A673 (cell line): Measurements from ENCODE around the gene AOX1. TPM values are rescaled to one million over a fixed set of nuclear protein-coding genes. Genes with fewer than 3 reads are reported as not detected.

Experiments used
- BruUV-seq: library from RNA; stranded (reverse); fragments of 400-500 nt; replicated peaks from 2 replicates; lab custom pipeline; 2021; lab: Mats Ljungman, UMichigan
- CTCF ChIA-PET: fragments of 300-600 bp; sonication (Branson Sonifier 250); formaldehyde crosslinking; loops from one replicate; lab custom pipeline; 2022; ENCODE audit warnings: antibody characterized with exemption; lab: Charles Lee
- POLR2A ChIA-PET: fragments of 300-600 bp; sonication (Branson Sonifier 250); formaldehyde crosslinking; loops from one replicate; lab custom pipeline; 2022; ENCODE audit warnings: antibody characterized with exemption; ENCODE audit not compliant: low non-redundant PET; lab: Charles Lee
- DNase-seq: peaks from one replicate; pipeline ENCODE4 v3.0.0-alpha.2; 2015; ENCODE audit warnings: low spot score
- H3K27ac ChIP-seq: fragments of 200-600 bp; sonication (generic); 2 replicates; pipeline ENCODE4 v1.5.1; 2016; ENCODE audit warnings: mixed run types, low read depth, mild to moderate bottlenecking, mixed read lengths, antibody characterized with exemption, low read length; ENCODE audit not compliant: poor library complexity, severe bottlenecking
- H3K27me3 ChIP-seq: fragments of 200-600 bp; sonication (generic); replicated peaks from 2 replicates; pipeline ENCODE4 v1.6.1; 2017; ENCODE audit warnings: mixed run types, low read depth, mild to moderate bottlenecking, mixed read lengths, antibody characterized with exemption, low read length; ENCODE audit not compliant: insufficient read depth, poor library complexity
- H3K36me3 ChIP-seq: fragments of 200-600 bp; sonication (generic); 2 replicates; pipeline ENCODE4 v1.6.1; 2016; ENCODE audit warnings: mixed run types, mild to moderate bottlenecking, mixed read lengths, antibody characterized with exemption, low read length; ENCODE audit not compliant: insufficient read depth, poor library complexity, severe bottlenecking
- H3K4me1 ChIP-seq: fragments of 200-600 bp; sonication (generic); 2 replicates; pipeline ENCODE4 v1.6.1; 2017; ENCODE audit warnings: mixed run types, mild to moderate bottlenecking, mixed read lengths, antibody characterized with exemption, low read length; ENCODE audit not compliant: insufficient read depth, poor library complexity, severe bottlenecking
- H3K4me3 ChIP-seq: fragments of 200-600 bp; sonication (generic); 2 replicates; pipeline ENCODE4 v1.5.1; 2016; ENCODE audit warnings: low read depth, mixed run types, mild to moderate bottlenecking, mixed read lengths, low read length; ENCODE audit not compliant: poor library complexity, severe bottlenecking
- H3K9me3 ChIP-seq: fragments of 200-600 bp; sonication (generic); 2 replicates; pipeline ENCODE4 v1.6.1; 2016; ENCODE audit warnings: mixed run types, low read depth, mild to moderate bottlenecking, mixed read lengths, antibody characterized with exemption, low read length; ENCODE audit not compliant: poor library complexity, severe bottlenecking
- EZH2 ChIP-seq: fragments of 200-600 bp; sonication (generic); IDR thresholded peaks from 2 replicates; pipeline ENCODE4 v1.6.1; 2017; ENCODE audit warnings: borderline replicate concordance, low read depth, mild to moderate bottlenecking, mixed read lengths, antibody characterized with exemption, low read length; ENCODE audit not compliant: poor library complexity, severe bottlenecking
- intact Hi-C: fragments of 100-400 bp; cut with micrococcal nuclease; formaldehyde crosslinking; loops from one replicate; pipeline ENCODE4 v1.10.0; 2022; ENCODE audit not compliant: unreplicated experiment
- total RNA-seq: library from RNA; stranded (reverse); gene quantifications from 2 replicates; pipeline ENCODE4 v1.2.3, GENCODE V29; 2021
- TF ChIP-seq, protein P1 (sequence below): fragments of 300-800, 200-600 bp; sonication (generic); conservative IDR thresholded peaks from 2 replicates; pipeline ENCODE4 v1.5.1; 2017; ENCODE audit warnings: low read depth, mild to moderate bottlenecking, antibody characterized with exemption, low read length, moderate library complexity, mixed read lengths

AOX1 gene
- total RNA-seq, 1 experiment from 2014 or later = 3.1 TPM

DNA sequence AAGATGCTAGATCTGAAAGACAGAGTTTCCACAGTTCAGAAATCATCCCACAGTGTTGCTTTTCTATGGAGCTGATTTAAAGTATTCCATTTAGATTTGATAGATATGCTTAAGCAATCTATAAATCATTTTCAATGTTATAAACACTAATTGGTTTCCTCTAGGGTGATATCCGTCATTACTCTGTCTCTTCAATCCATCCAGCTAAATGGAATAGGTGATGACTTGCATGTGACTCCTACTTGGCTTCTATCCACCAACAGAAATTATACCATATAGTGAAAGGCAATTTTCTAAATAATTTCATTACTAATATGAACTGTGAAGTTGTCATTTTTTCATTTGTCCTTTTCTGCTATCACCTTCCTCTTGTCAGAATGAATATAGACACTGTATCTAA is 84.9 kb downstream of the AOX1 start:
- intact Hi-C loops = no loop called here
- no TSS peak for BruUV-seq
- ChIA-PET CTCF (no interaction called here), POLR2A (no interaction called here)
- no peak overlapping the region for H3K27ac ChIP-seq
- no peak overlapping the region for H3K4me3 ChIP-seq
- no peak for DNase-seq
- H3K9me3 ChIP-seq = no peaks in the 10 kb centered on the region
- H3K27me3 ChIP-seq = no peaks in the 10 kb centered on the region
- TF ChIP-seq, protein P1, sequence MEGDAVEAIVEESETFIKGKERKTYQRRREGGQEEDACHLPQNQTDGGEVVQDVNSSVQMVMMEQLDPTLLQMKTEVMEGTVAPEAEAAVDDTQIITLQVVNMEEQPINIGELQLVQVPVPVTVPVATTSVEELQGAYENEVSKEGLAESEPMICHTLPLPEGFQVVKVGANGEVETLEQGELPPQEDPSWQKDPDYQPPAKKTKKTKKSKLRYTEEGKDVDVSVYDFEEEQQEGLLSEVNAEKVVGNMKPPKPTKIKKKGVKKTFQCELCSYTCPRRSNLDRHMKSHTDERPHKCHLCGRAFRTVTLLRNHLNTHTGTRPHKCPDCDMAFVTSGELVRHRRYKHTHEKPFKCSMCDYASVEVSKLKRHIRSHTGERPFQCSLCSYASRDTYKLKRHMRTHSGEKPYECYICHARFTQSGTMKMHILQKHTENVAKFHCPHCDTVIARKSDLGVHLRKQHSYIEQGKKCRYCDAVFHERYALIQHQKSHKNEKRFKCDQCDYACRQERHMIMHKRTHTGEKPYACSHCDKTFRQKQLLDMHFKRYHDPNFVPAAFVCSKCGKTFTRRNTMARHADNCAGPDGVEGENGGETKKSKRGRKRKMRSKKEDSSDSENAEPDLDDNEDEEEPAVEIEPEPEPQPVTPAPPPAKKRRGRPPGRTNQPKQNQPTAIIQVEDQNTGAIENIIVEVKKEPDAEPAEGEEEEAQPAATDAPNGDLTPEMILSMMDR = no peak
- no peak for TF ChIP-seq EZH2
- H3K36me3 ChIP-seq = no peaks in the 10 kb centered on the region
- H3K4me1 ChIP-seq = no peaks in the 10 kb centered on the region

DNA sequence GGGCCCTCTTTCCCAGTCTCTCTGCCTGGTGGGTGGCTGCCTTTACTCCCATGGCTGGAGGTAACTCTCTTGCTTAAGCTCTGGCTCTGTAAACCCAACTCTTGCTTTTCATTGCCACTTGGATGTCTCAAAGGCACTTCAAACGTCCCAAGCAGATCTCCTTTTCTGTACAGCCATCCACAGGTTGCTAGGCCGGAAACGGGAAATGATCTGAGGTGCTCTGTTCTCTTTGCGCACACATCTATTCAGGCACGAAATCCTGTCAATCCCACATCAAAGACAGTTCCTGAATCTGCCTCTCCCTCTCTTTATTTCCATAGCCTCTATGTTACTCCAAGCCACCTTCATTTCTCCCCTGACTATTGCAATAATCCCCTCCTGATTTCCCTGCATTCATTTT is 87.4 kb downstream of the AOX1 start:
- no peak for DNase-seq
- no TSS peak for BruUV-seq
- H3K4me3 ChIP-seq = no peak overlapping the region
- CTCF ChIA-PET = no interaction called here
- no peaks in the 10 kb centered on the region for H3K4me1 ChIP-seq
- no peaks in the 10 kb centered on the region for H3K27me3 ChIP-seq
- TF ChIP-seq EZH2 = no peak
- TF ChIP-seq, protein P1 = no peak
- H3K9me3 ChIP-seq = no peaks in the 10 kb centered on the region
- POLR2A ChIA-PET = no interaction called here
- intact Hi-C loops = no loop called here
- H3K27ac ChIP-seq = no peak overlapping the region
- no peaks in the 10 kb centered on the region for H3K36me3 ChIP-seq

DNA sequence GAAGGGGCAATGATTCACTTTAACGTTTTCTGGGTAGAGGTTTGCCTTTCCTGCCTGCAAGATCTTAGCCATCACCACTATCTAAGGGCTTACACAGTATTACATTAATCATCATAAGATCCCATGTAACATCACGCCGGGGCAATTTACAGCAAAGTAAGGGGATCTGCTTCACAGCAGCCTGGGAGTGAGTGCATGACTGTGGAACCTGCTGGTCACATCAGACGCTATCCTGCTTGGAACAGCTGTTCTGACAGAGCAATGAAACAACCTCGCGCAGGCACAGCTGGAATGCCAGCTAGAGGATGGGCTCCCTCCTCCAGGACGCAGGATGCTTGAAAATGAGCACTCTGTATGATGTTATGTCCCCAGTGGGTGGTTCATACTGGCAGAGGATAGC is 89.0 kb downstream of the AOX1 start:
- ChIA-PET CTCF (no interaction called here), POLR2A (no interaction called here)
- H3K4me3 ChIP-seq = no peak overlapping the region
- no peaks in the 10 kb centered on the region for H3K9me3 ChIP-seq
- H3K27ac ChIP-seq = no peak overlapping the region
- no peaks in the 10 kb centered on the region for H3K36me3 ChIP-seq
- TF ChIP-seq, protein P1 = no peak
- TF ChIP-seq EZH2 = no peak
- no peak for DNase-seq
- BruUV-seq = no TSS peak
- intact Hi-C loops = no loop called here
- no peaks in the 10 kb centered on the region for H3K27me3 ChIP-seq
- H3K4me1 ChIP-seq = no peaks in the 10 kb centered on the region
